Measurements from ENCODE around the gene HCN2. TPM values are rescaled to one million over a fixed set of nuclear protein-coding genes. Genes with fewer than 3 reads are reported as not detected.
"Not testable (repeated sequence)": the region's sequence is repeated elsewhere in the genome, so short reads cannot be mapped to it uniquely, and the experiment has no call there.

HCN2 gene
- total RNA-seq, 2 donors from 2014 or later, result 0.58 to 0.98 TPM

DNA sequence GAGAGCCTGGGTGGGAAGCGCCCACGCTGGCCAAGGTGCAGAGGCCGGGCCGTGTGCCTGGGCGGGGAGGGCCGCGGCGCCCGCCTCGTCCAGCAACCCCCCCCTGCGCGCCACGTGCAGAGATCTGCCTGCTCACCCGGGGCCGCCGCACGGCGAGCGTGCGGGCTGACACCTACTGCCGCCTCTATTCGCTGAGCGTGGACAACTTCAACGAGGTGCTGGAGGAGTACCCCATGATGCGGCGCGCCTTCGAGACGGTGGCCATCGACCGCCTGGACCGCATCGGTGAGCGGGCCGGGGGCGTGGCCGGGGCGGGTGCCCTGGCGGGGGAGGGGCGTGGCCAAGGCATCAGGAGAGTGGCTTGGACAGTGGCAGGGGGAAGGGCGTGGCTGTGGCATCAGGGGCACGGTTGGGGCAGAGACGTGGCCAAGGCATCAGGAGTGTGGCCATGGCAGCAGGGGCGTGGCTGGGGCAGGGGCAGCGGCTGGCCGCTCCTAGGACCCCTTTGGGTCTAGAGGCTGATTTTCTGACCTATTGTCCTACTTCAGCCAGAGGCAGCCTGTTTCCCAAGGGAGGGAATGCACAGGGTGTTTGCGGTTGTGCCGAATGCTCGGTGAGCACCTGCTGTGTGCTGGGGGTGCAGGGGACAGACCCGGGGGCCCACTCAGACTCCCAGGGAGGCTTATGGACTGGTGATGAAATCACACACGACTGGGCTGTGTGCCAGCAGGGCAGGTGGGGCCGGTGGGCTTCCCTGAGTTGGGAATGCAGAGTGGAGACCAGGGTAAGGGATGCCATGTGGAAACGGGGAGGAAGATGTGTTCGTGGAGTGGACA is 24.3 kb downstream of the HCN2 start:
- ATAC-seq (replicated peaks), result no peak
- peaks cover 5% of the 10 kb centered on the region for H3K4me1 Mint-ChIP-seq
- H3K36me3 Mint-ChIP-seq (ENCODE audit: low read depth), result peaks cover 32% of the 10 kb centered on the region
- no peak overlapping the region for H3K27ac Mint-ChIP-seq
- H3K4me3 Mint-ChIP-seq, result no peak overlapping the region
- no peaks in the 10 kb centered on the region for H3K27me3 Mint-ChIP-seq
- no peaks in the 10 kb centered on the region for H3K9me3 Mint-ChIP-seq

- Mint-ChIP-seq H3K9me3 (no peaks in the 10 kb centered on the region), H3K27ac (no peak overlapping the region), H3K4me3 (no peak overlapping the region), H3K4me1 (peaks cover 5% of the 10 kb centered on the region), H3K27me3 (no peaks in the 10 kb centered on the region), H3K36me3 (ENCODE audit: low read depth) (peaks cover 40% of the 10 kb centered on the region)
- no peak for ATAC-seq (replicated peaks)
These were observed 25.9 kb downstream of the HCN2 start for GRCh38 chr19:615619-616018.

- no peak for ATAC-seq (replicated peaks)
- no peak overlapping the region for H3K27ac Mint-ChIP-seq
- H3K4me1 Mint-ChIP-seq, result no peaks in the 10 kb centered on the region
- H3K9me3 Mint-ChIP-seq, result no peaks in the 10 kb centered on the region
- no peak overlapping the region for H3K4me3 Mint-ChIP-seq
- peaks cover 40% of the 10 kb centered on the region for H3K36me3 Mint-ChIP-seq (ENCODE audit: low read depth)
- H3K27me3 Mint-ChIP-seq, result no peaks in the 10 kb centered on the region
These were observed 26.5 kb downstream of the HCN2 start for GRCh38 chr19:616062-616700.

- peaks cover 40% of the 10 kb centered on the region for H3K36me3 Mint-ChIP-seq (ENCODE audit: low read depth)
- H3K9me3 Mint-ChIP-seq, result no peaks in the 10 kb centered on the region
- ATAC-seq (replicated peaks), result no peak
- H3K4me1 Mint-ChIP-seq, result no peaks in the 10 kb centered on the region
- no peak overlapping the region for H3K4me3 Mint-ChIP-seq
- H3K27ac Mint-ChIP-seq, result no peak overlapping the region
- H3K27me3 Mint-ChIP-seq, result no peaks in the 10 kb centered on the region
These were observed 27.3 kb downstream of the HCN2 start for GRCh38 chr19:616747-617526.

DNA sequence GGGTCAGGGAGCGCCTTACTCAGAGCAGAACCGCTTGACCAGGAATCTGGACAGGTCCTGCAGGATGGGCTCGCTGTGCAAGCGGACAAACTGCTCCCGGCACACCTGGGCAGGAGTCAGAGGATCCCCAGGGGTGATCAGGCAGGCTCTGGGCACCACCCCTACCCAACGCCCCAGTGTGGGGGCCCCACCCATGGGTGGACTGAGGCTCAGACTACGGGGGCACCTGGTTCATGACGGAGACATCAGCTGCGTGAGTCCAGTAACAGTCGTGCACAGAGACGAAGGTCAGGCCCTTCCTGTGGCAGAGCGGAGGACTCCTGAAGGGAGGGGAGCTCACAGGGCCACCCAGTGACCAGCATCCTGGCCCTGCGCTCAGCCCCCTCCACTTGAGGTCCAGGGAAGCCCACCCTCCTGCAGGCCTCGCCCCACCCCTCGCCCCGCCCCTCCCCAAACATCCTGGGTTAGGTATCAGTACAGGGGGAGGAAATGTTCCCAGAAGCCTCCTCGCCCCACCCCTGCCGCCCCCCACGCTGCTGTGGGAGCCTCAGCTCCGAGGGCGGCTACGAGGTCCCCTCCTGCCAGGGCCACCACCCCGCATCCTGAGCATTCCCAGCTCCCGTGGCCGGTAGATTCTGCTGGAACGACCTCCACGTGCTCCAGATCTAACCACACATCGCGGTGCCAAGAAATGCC is 28.0 kb downstream of the HCN2 start:
- Mint-ChIP-seq H3K36me3 (ENCODE audit: low read depth) (peaks cover 40% of the 10 kb centered on the region), H3K27ac (no peak overlapping the region), H3K4me3 (no peak overlapping the region), H3K27me3 (no peaks in the 10 kb centered on the region), H3K9me3 (no peaks in the 10 kb centered on the region), H3K4me1 (no peaks in the 10 kb centered on the region)
- no peak for ATAC-seq (replicated peaks)

DNA sequence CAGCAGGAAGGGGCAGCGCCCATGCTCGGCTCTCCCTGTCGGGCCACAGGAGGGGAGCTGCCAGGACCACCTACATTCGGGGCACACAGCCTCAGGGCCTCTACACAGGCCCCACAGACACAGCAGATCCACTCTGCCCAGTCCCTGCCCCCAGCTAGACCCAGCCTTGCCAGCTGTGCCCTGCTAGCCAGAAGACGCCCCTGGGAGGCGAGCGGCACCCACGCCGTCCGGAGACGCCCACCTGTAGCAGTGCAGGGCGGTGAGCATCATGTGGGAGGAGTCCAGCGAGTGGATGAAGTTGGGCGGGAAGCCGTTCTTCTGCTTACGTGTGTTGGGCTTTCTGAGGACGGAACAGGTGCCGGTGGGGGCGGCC is 28.6 kb downstream of the HCN2 start:
- Mint-ChIP-seq H3K36me3 (ENCODE audit: low read depth) (peaks cover 35% of the 10 kb centered on the region), H3K4me3 (no peak overlapping the region), H3K9me3 (no peaks in the 10 kb centered on the region), H3K4me1 (no peaks in the 10 kb centered on the region), H3K27me3 (no peaks in the 10 kb centered on the region), H3K27ac (no peak overlapping the region)
- no peak for ATAC-seq (replicated peaks)

- Mint-ChIP-seq H3K4me3 (no peak overlapping the region), H3K4me1 (no peaks in the 10 kb centered on the region), H3K9me3 (no peaks in the 10 kb centered on the region), H3K27me3 (no peaks in the 10 kb centered on the region), H3K36me3 (ENCODE audit: low read depth) (peaks cover 39% of the 10 kb centered on the region), H3K27ac (no peak overlapping the region)
- ATAC-seq (replicated peaks), result no peak
These were observed 29.1 kb downstream of the HCN2 start for GRCh38 chr19:618674-619285.

GRCh38 chr19:619286-620002 is 29.8 kb downstream of the HCN2 start:
- H3K4me3 Mint-ChIP-seq, result no peak overlapping the region
- peaks cover 39% of the 10 kb centered on the region for H3K36me3 Mint-ChIP-seq (ENCODE audit: low read depth)
- ATAC-seq (replicated peaks), result no peak
- H3K4me1 Mint-ChIP-seq, result no peaks in the 10 kb centered on the region
- H3K27me3 Mint-ChIP-seq, result no peaks in the 10 kb centered on the region
- no peaks in the 10 kb centered on the region for H3K9me3 Mint-ChIP-seq
- H3K27ac Mint-ChIP-seq, result no peak overlapping the region

- no peaks in the 10 kb centered on the region for H3K4me1 Mint-ChIP-seq
- no peaks in the 10 kb centered on the region for H3K9me3 Mint-ChIP-seq
These were observed 30.6 kb downstream of the HCN2 start for GRCh38 chr19:620166-620862.

GRCh38 chr19:621191-621590 is 31.5 kb downstream of the HCN2 start:
- not testable (repeated sequence) for ATAC-seq (replicated peaks); H3K4me1 Mint-ChIP-seq; H3K4me3 Mint-ChIP-seq; H3K27me3 Mint-ChIP-seq; H3K9me3 Mint-ChIP-seq; H3K27ac Mint-ChIP-seq
- H3K36me3 Mint-ChIP-seq (ENCODE audit: low read depth), result peaks cover 39% of the 10 kb centered on the region

More at GRCh38 chr19:620166-620862, 30.6 kb downstream of the HCN2 start:
- no peaks in the 10 kb centered on the region for H3K27me3 Mint-ChIP-seq
- H3K36me3 Mint-ChIP-seq (ENCODE audit: low read depth), result peaks cover 38% of the 10 kb centered on the region
- H3K4me3 Mint-ChIP-seq, result no peak overlapping the region
- no peak overlapping the region for H3K27ac Mint-ChIP-seq
- no peak for ATAC-seq (replicated peaks)

- no peak for ATAC-seq (replicated peaks)
- no peak overlapping the region for H3K27ac Mint-ChIP-seq
- H3K9me3 Mint-ChIP-seq, result no peaks in the 10 kb centered on the region
- H3K4me3 Mint-ChIP-seq, result no peak overlapping the region
- H3K27me3 Mint-ChIP-seq, result no peaks in the 10 kb centered on the region
- peaks cover 39% of the 10 kb centered on the region for H3K36me3 Mint-ChIP-seq (ENCODE audit: low read depth)
- H3K4me1 Mint-ChIP-seq, result no peaks in the 10 kb centered on the region
These were observed 32.1 kb downstream of the HCN2 start for GRCh38 chr19:621819-622218.

DNA sequence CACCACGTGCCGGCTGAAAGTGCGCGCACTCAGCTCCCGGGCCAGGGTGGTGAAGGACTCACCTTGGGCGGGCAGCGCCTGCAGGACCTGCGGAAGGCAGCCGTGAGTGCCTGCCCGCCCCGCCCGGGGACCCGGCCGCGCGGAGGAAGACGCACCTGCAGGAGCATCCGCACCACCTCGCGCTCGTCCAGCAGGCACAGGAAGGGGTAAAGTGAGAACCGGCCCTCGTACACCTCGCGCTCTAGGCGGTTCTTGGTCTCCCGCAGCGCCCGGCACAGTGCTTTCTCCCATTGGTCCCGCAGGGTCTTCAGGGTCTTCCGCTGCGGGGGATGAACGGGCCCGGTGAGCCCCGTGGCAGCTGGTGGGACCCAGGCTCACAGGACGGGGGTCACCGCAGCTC is 33.0 kb downstream of the HCN2 start:
- Mint-ChIP-seq H3K9me3 (no peaks in the 10 kb centered on the region), H3K4me3 (no peak overlapping the region), H3K36me3 (ENCODE audit: low read depth) (peaks cover 32% of the 10 kb centered on the region), H3K4me1 (no peaks in the 10 kb centered on the region), H3K27ac (no peak overlapping the region), H3K27me3 (no peaks in the 10 kb centered on the region)
- no peak for ATAC-seq (replicated peaks)

Data from activated T-helper 17 cell treated with anti-CD3 and anti-CD28 coated beads, Interleukin-2, amount 50 U/mL, for 72 hours (primary cell).